ENCODE measurements around the gene TIMM8B. TPM values are rescaled to one million over a fixed set of nuclear protein-coding genes. Genes with fewer than 3 reads are reported as not detected.

TIMM8B gene
- 10 to 100 TPM; 75.5 to 80.0 TPM for total RNA-seq

DNA sequence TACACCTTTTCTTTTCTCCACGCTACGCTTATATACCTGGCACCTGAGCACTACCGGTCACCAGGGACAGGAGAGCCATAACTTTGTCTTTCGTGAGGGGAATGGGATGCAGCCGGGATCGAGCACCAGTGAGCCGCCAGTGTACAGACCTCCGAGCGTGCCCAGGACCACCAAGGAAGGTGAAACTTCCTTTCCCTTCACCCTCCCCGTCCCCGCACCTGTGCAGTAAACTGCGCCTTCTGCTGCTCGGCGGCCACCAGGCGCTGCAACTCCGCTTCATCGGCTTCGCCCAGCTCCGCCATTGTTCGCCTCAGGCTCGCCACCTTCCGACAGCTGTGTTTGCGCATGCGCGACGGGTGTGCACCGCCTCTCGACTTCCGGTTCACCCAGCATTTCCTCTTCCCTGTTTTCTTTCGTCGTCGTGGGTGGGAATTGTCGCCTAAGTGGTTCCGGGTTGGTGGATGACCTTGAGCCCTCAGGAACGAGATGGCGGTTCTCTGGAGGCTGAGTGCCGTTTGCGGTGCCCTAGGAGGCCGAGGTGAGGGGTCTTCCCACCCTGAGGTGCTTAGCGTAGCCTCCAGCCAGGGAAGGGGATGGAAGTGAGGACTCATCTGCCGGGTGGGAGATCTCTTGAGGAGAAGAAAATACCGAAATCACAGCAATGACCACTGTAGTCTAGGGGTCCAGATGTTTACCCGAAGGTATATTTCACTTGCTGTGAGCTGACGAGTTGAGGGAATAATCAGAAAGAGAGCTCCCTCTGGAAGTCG is at the start of gene TIMM8B, which contains the start of gene SDHD:
TIMM8B (minus strand) TSS at position 335 of the 770 bp plus-strand sequence; CDS start at position 302, 33 bp downstream.
SDHD (plus strand) TSS at position 452 of the 770 bp plus-strand sequence; CDS start at position 487, 35 bp downstream.
- peaks cover 56% of the 10 kb centered on the region for H3K4me1 Mint-ChIP-seq
- H3K27ac Mint-ChIP-seq: peak within 1 kb of the TSS; percentile 97
- peaks cover 4% of the 10 kb centered on the region for H3K27me3 Mint-ChIP-seq
- H3K4me3 Mint-ChIP-seq: peak within 1 kb of the TSS; percentile 99
- H3K9me3 Mint-ChIP-seq: peaks cover 1% of the 10 kb centered on the region
- peak; percentile 95 for DNase-seq
- peaks cover 77% of the 10 kb centered on the region for H3K36me3 Mint-ChIP-seq

GRCh38 chr11:112134473-112134872 is 47.9 kb upstream of the TIMM8B start:
- no peak overlapping the region for H3K27ac Mint-ChIP-seq
- H3K4me1 Mint-ChIP-seq: peaks cover 3% of the 10 kb centered on the region
- H3K4me3 Mint-ChIP-seq: no peak overlapping the region
- no peaks in the 10 kb centered on the region for H3K27me3 Mint-ChIP-seq
- DNase-seq: no peak
- H3K9me3 Mint-ChIP-seq: no peaks in the 10 kb centered on the region
- no peaks in the 10 kb centered on the region for H3K36me3 Mint-ChIP-seq

DNA sequence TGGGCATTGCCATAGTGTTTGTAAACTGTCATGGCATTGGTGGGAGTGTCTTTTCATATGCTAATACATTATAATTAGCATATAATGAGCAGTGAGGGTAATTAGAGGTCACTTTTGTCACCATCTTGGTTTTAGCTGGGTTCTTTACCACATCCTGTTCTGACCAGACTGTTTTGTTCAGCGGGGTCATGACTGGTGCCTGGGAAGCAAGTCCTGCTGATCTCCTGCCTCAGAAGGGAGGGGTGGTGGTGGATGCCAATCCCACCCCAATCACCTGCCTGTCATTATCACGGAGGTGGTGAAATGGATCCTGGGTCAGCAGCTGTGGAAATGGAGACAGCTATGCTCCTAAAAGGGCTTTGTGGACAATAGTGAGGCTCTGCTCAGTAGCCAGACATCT is 46.2 kb upstream of the TIMM8B start:
- no peaks in the 10 kb centered on the region for H3K9me3 Mint-ChIP-seq
- H3K36me3 Mint-ChIP-seq: no peaks in the 10 kb centered on the region
- peaks cover 3% of the 10 kb centered on the region for H3K4me1 Mint-ChIP-seq
- no peaks in the 10 kb centered on the region for H3K27me3 Mint-ChIP-seq
- no peak overlapping the region for H3K27ac Mint-ChIP-seq
- H3K4me3 Mint-ChIP-seq: no peak overlapping the region
- no peak for DNase-seq

GRCh38 chr11:112129656-112130055 is 43.1 kb upstream of the TIMM8B start:
- no peaks in the 10 kb centered on the region for H3K27me3 Mint-ChIP-seq
- no peak overlapping the region for H3K4me3 Mint-ChIP-seq
- H3K27ac Mint-ChIP-seq: no peak overlapping the region
- H3K36me3 Mint-ChIP-seq: peaks cover 2% of the 10 kb centered on the region
- no peaks in the 10 kb centered on the region for H3K9me3 Mint-ChIP-seq
- peaks cover 3% of the 10 kb centered on the region for H3K4me1 Mint-ChIP-seq
- no peak for DNase-seq

DNA sequence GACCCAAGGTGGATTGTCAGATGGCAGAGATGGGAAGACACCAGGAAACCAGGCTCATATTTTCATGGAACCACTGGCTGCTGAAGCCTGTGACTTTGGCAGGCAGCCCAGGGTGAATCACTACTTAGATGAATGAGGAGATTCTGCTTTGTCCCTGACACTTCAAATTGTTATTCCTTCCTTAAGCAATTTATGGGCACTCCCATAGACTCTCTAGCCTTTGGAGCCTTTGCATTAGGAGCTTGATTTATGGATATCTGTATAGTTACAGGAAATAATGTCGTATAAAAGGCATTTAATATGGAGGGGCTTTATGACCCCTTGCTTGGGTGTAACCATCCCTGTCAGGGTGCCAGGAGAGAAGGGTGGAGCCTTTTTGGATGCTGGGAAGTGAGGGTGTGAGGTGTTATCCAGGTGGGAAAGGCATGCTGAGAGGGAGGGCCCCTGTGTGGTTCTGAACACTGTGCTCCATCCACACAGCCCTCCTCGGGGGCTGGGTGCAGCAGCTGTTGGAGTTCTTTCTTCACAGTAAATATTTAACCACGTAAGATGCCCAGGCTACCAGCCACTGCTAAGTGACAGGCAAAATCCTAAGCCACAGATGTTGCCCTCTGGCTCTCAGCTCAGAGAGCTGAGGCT is 42.0 kb upstream of the TIMM8B start:
- DNase-seq: no peak
- Mint-ChIP-seq H3K9me3 (no peaks in the 10 kb centered on the region), H3K4me1 (peaks cover 3% of the 10 kb centered on the region), H3K4me3 (no peak overlapping the region), H3K36me3 (peaks cover 2% of the 10 kb centered on the region), H3K27me3 (no peaks in the 10 kb centered on the region), H3K27ac (no peak overlapping the region)

DNA sequence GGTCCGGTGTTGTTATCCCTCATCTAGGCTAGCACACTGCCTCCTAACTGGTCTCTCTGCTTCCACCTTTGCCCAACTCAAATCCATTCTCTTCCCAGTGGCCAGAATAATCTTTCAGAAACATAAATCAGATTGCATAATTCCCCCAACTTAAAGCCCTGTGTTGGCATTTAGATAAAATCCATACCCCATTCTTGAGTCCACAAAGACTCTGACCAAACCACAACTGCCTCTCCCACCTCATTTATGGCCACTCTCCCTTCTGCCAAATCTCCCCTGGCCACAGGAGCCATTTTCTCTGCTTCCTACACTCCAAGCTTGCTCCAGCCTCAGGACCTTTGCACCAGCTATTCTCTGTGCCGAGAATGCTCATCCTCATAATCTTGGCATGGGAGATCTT is 40.5 kb upstream of the TIMM8B start:
- Mint-ChIP-seq H3K27ac (no peak overlapping the region), H3K27me3 (no peaks in the 10 kb centered on the region), H3K9me3 (no peaks in the 10 kb centered on the region), H3K4me3 (no peak overlapping the region), H3K4me1 (peaks cover 2% of the 10 kb centered on the region), H3K36me3 (peaks cover 2% of the 10 kb centered on the region)
- DNase-seq: no peak

- H3K4me1 Mint-ChIP-seq: peaks cover 22% of the 10 kb centered on the region
- H3K27me3 Mint-ChIP-seq: no peaks in the 10 kb centered on the region
- no peak overlapping the region for H3K4me3 Mint-ChIP-seq
- H3K27ac Mint-ChIP-seq: no peak overlapping the region
- no peaks in the 10 kb centered on the region for H3K9me3 Mint-ChIP-seq
- no peak for DNase-seq
- H3K36me3 Mint-ChIP-seq: peaks cover 2% of the 10 kb centered on the region
These were observed 36.6 kb upstream of the TIMM8B start for GRCh38 chr11:112123129-112123528.

GRCh38 chr11:112121981-112122615 is 35.5 kb upstream of the TIMM8B start:
- Mint-ChIP-seq H3K27me3 (no peaks in the 10 kb centered on the region), H3K36me3 (peaks cover under 1% of the 10 kb centered on the region)

GRCh38 chr11:112118176-112118575 is 31.6 kb upstream of the TIMM8B start:
- Mint-ChIP-seq H3K27me3 (no peaks in the 10 kb centered on the region), H3K27ac (no peak overlapping the region), H3K4me1 (peaks cover 30% of the 10 kb centered on the region), H3K9me3 (no peaks in the 10 kb centered on the region), H3K36me3 (no peaks in the 10 kb centered on the region), H3K4me3 (no peak overlapping the region)
- DNase-seq: peak; percentile 8

More at GRCh38 chr11:112121981-112122615, 35.5 kb upstream of the TIMM8B start:
- Mint-ChIP-seq H3K4me3 (no peak overlapping the region), H3K4me1 (peaks cover 22% of the 10 kb centered on the region), H3K9me3 (no peaks in the 10 kb centered on the region), H3K27ac (no peak overlapping the region)
- no peak for DNase-seq

- Mint-ChIP-seq H3K27me3 (no peaks in the 10 kb centered on the region), H3K27ac (no peak overlapping the region), H3K4me3 (no peak overlapping the region), H3K36me3 (no peaks in the 10 kb centered on the region), H3K4me1 (peaks cover 22% of the 10 kb centered on the region), H3K9me3 (no peaks in the 10 kb centered on the region)
- DNase-seq: no peak
These were observed 28.8 kb upstream of the TIMM8B start for GRCh38 chr11:112115386-112115785.

DNA sequence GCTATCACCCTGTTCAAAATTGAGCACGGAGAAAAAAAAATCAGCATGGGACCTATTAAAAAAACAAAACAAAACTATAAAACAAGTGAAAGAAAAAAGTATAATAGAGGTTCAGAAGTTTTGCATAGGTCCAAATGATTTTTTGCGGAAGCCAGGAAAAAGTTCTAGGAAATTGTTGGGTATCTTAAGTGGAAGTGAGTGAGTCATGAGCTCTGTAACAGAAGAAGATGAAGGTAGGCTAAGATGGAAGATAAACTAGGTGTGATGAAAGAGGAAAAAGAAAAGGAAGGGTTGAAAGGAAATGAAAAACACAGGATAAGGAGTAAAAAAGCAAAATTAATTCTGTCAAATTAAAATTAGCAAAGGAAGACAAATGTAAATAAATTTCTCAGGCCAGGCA is 27.9 kb upstream of the TIMM8B start:
- Mint-ChIP-seq H3K4me3 (no peak overlapping the region), H3K36me3 (no peaks in the 10 kb centered on the region), H3K27me3 (no peaks in the 10 kb centered on the region), H3K4me1 (peaks cover 15% of the 10 kb centered on the region), H3K9me3 (no peaks in the 10 kb centered on the region), H3K27ac (no peak overlapping the region)
- no peak for DNase-seq

DNA sequence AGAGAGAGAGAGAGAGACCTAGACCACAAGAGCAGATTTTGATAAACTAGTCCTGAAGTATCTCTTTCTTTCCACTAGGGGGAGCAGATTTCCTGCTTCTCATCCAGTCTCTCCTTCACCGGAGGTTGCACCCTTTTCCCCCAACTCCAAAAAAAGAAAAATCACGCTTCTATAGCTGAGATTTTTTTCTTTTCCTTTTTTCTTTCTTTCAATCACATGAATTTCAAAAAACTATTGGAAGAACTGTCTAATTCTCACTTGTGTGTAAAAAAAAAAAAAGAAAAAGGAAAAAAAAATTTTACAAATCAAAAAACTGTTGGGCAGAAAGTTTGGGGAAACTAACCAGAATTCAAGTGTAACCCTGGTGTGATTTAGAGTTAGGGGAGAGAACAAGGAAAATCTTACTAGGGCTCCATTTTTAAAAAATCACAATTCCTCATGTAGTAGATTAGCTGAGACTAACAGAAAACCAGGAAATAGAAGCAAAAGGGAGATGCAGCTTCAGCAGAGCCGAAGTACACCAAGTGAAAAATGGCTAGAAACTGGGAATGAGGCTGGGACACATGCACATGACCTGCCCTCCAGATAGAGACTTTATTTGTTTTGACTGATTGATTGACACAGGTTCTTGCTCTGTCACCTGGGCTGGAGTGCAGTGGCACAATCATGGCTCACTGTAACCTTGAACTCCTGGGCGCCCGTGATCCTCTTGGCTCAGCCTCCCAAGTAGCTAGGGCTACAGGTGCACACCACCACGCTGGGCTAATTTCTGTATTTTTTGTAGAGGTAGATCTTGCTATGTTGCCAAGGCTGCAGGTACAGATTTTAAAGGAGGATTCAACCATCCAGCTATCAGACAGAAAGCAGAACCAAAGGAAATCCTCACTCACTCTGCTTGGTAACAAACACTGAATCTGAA is 27.2 kb upstream of the TIMM8B start:
- Mint-ChIP-seq H3K9me3 (no peaks in the 10 kb centered on the region), H3K4me1 (peaks cover 15% of the 10 kb centered on the region), H3K36me3 (no peaks in the 10 kb centered on the region), H3K27ac (no peak overlapping the region), H3K27me3 (no peaks in the 10 kb centered on the region), H3K4me3 (no peak overlapping the region)
- DNase-seq: no peak

DNA sequence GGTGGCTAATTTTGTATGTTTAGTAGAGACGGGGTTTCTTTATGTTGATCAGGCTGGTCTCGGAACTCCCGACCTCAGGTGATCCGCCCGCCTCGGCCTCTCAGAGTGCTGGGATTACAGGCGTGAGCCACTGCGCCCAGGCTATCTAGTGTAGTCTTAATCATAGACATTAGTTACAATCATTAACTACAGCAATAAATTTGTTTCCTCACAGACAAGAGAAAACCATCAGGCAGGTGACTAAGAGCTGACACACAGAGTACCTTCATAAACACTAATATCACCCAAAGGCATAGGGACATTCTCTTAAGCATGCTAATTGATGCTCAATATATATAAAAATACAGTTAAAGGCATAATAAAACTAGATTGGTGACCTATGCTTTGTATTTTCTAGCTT is 19.5 kb upstream of the TIMM8B start:
- Mint-ChIP-seq H3K4me3 (no peak overlapping the region), H3K9me3 (no peaks in the 10 kb centered on the region), H3K36me3 (no peaks in the 10 kb centered on the region), H3K4me1 (peaks cover 4% of the 10 kb centered on the region), H3K27ac (no peak overlapping the region), H3K27me3 (no peaks in the 10 kb centered on the region)
- no peak for DNase-seq

DNA sequence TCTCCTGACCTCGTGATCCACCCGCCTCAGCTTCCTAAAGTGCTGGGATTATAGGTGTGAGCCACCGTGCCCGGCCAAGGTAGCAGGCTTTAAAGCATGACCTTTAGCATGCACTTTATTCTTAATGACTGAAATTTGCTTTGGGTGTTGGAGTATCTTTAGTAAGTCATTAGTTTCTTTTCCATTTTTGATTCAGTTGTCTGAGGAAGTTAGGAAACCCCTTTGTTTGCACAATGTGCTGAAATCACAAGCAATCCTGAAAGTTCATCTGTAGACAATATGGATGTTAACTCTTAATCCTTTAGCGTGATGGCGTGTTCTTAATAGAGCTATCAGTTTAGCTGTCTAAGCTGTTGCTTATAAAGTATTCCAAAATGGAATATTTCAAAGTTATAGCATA is 16.9 kb upstream of the TIMM8B start:
- Mint-ChIP-seq H3K4me1 (peaks cover 2% of the 10 kb centered on the region), H3K27me3 (no peaks in the 10 kb centered on the region), H3K4me3 (no peak overlapping the region), H3K27ac (no peak overlapping the region), H3K9me3 (no peaks in the 10 kb centered on the region), H3K36me3 (no peaks in the 10 kb centered on the region)
- no peak for DNase-seq
